ENCODE measurements around the gene AASDH.
A peak's percentile ranks its signal among the peaks of the same experiment; 100 is the strongest.

AASDH gene

GRCh38 chr4:56430203-56430602 is 42.9 kb upstream of the AASDH start:
- Histone ChIP-seq H2AK5ac (ENCODE audit: low read length) (no peak overlapping the region), H3K27ac (ENCODE audit: low read depth, low read length) (no peak overlapping the region), H2BK120ac (ENCODE audit: low read depth, low read length) (no peak overlapping the region), H3K23ac (ENCODE audit: low read length) (no peak overlapping the region), H3K79me1 (ENCODE audit: low read length) (no peaks in the 10 kb centered on the region), H4K8ac (ENCODE audit: low read depth, low read length) (no peak overlapping the region), H3K79me2 (ENCODE audit: control insufficient read depth, insufficient read depth, low read length) (peaks cover 77% of the 10 kb centered on the region), H3K27me3 (ENCODE audit: insufficient read depth, low read length, poor library complexity) (no peaks in the 10 kb centered on the region), H3K18ac (ENCODE audit: low read length) (no peak overlapping the region), H3K4me3 (ENCODE audit: low read length) (no peak overlapping the region), H4K5ac (ENCODE audit: low read length) (no peak overlapping the region), H3K9ac (ENCODE audit: low read length) (no peak overlapping the region), H3K56ac (ENCODE audit: low read length) (no peak overlapping the region), H3K4ac (ENCODE audit: low read depth, low read length) (no peak overlapping the region), H2BK15ac (replicated peaks; ENCODE audit: low read depth) (no peak overlapping the region), H2BK5ac (ENCODE audit: low read length) (no peak overlapping the region), H3K4me1 (ENCODE audit: control insufficient read depth, low read depth, low read length) (peaks cover 2% of the 10 kb centered on the region), H3K36me3 (ENCODE audit: control insufficient read depth, insufficient read depth, low read length) (no peaks in the 10 kb centered on the region), H3K4me2 (ENCODE audit: low read length) (no peak overlapping the region)
- WGBS (ENCODE audit: extremely low coverage, insufficient coverage, low lambda C conversion rate): no CpG with 5 or more reads among the region's 2 CpGs
- no peak for DNase-seq

GRCh38 chr4:56427179-56427578 is 39.9 kb upstream of the AASDH start:
- H4K8ac ChIP-seq (ENCODE audit: low read depth, low read length): no peak overlapping the region
- H3K23ac ChIP-seq (ENCODE audit: low read length): no peak overlapping the region
- peaks cover 5% of the 10 kb centered on the region for H3K79me1 ChIP-seq (ENCODE audit: low read length)
- H2BK5ac ChIP-seq (ENCODE audit: low read length): no peak overlapping the region
- no peak for DNase-seq
- H3K9ac ChIP-seq (ENCODE audit: low read length): no peak overlapping the region
- H4K5ac ChIP-seq (ENCODE audit: low read length): no peak overlapping the region
- H2BK15ac ChIP-seq (replicated peaks; ENCODE audit: low read depth): no peak overlapping the region
- H3K27me3 ChIP-seq (ENCODE audit: insufficient read depth, low read length, poor library complexity): no peaks in the 10 kb centered on the region
- no peak overlapping the region for H3K4ac ChIP-seq (ENCODE audit: low read depth, low read length)
- H3K4me2 ChIP-seq (ENCODE audit: low read length): no peak overlapping the region
- H3K56ac ChIP-seq (ENCODE audit: low read length): no peak overlapping the region
- H3K4me3 ChIP-seq (ENCODE audit: low read length): no peak overlapping the region
- H3K4me1 ChIP-seq (ENCODE audit: control insufficient read depth, low read depth, low read length): peaks cover 2% of the 10 kb centered on the region
- WGBS (ENCODE audit: extremely low coverage, insufficient coverage, low lambda C conversion rate): no CpG with 5 or more reads among the region's 1 CpG
- no peak overlapping the region for H3K18ac ChIP-seq (ENCODE audit: low read length)
- H3K27ac ChIP-seq (ENCODE audit: low read depth, low read length): no peak overlapping the region
- H2AK5ac ChIP-seq (ENCODE audit: low read length): no peak overlapping the region
- peaks cover 76% of the 10 kb centered on the region for H3K79me2 ChIP-seq (ENCODE audit: control insufficient read depth, insufficient read depth, low read length)
- no peak overlapping the region for H2BK120ac ChIP-seq (ENCODE audit: low read depth, low read length)
- no peaks in the 10 kb centered on the region for H3K36me3 ChIP-seq (ENCODE audit: control insufficient read depth, insufficient read depth, low read length)

- Histone ChIP-seq H3K4ac (ENCODE audit: low read depth, low read length) (no peak overlapping the region), H3K56ac (ENCODE audit: low read length) (no peak overlapping the region), H4K8ac (ENCODE audit: low read depth, low read length) (no peak overlapping the region), H3K79me2 (ENCODE audit: control insufficient read depth, insufficient read depth, low read length) (peaks cover 74% of the 10 kb centered on the region), H3K4me3 (ENCODE audit: low read length) (no peak overlapping the region), H3K79me1 (ENCODE audit: low read length) (peaks cover 7% of the 10 kb centered on the region), H2AK5ac (ENCODE audit: low read length) (no peak overlapping the region), H2BK120ac (ENCODE audit: low read depth, low read length) (no peak overlapping the region), H3K9ac (ENCODE audit: low read length) (no peak overlapping the region), H3K4me1 (ENCODE audit: control insufficient read depth, low read depth, low read length) (no peaks in the 10 kb centered on the region), H3K18ac (ENCODE audit: low read length) (no peak overlapping the region), H3K27me3 (ENCODE audit: insufficient read depth, low read length, poor library complexity) (no peaks in the 10 kb centered on the region), H2BK5ac (ENCODE audit: low read length) (no peak overlapping the region), H2BK15ac (replicated peaks; ENCODE audit: low read depth) (no peak overlapping the region), H3K4me2 (ENCODE audit: low read length) (no peak overlapping the region), H3K27ac (ENCODE audit: low read depth, low read length) (no peak overlapping the region), H3K36me3 (ENCODE audit: control insufficient read depth, insufficient read depth, low read length) (no peaks in the 10 kb centered on the region), H4K5ac (ENCODE audit: low read length) (no peak overlapping the region), H3K23ac (ENCODE audit: low read length) (no peak overlapping the region)
- DNase-seq: no peak
- WGBS (ENCODE audit: extremely low coverage, insufficient coverage, low lambda C conversion rate): no CpG with 5 or more reads among the region's 6 CpGs
These were observed 39.0 kb upstream of the AASDH start for GRCh38 chr4:56426273-56426672.

GRCh38 chr4:56425518-56425917 is 38.2 kb upstream of the AASDH start:
- Histone ChIP-seq H3K4me1 (ENCODE audit: control insufficient read depth, low read depth, low read length) (no peaks in the 10 kb centered on the region), H3K79me1 (ENCODE audit: low read length) (peaks cover 11% of the 10 kb centered on the region), H3K4me2 (ENCODE audit: low read length) (no peak overlapping the region), H2BK120ac (ENCODE audit: low read depth, low read length) (no peak overlapping the region), H3K56ac (ENCODE audit: low read length) (no peak overlapping the region), H3K27me3 (ENCODE audit: insufficient read depth, low read length, poor library complexity) (no peaks in the 10 kb centered on the region), H2AK5ac (ENCODE audit: low read length) (no peak overlapping the region), H3K4me3 (ENCODE audit: low read length) (no peak overlapping the region), H3K79me2 (ENCODE audit: control insufficient read depth, insufficient read depth, low read length) (peaks cover 75% of the 10 kb centered on the region), H3K36me3 (ENCODE audit: control insufficient read depth, insufficient read depth, low read length) (no peaks in the 10 kb centered on the region), H3K23ac (ENCODE audit: low read length) (no peak overlapping the region), H2BK15ac (replicated peaks; ENCODE audit: low read depth) (no peak overlapping the region), H3K27ac (ENCODE audit: low read depth, low read length) (no peak overlapping the region), H3K18ac (ENCODE audit: low read length) (no peak overlapping the region), H3K4ac (ENCODE audit: low read depth, low read length) (no peak overlapping the region), H3K9ac (ENCODE audit: low read length) (no peak overlapping the region), H4K8ac (ENCODE audit: low read depth, low read length) (no peak overlapping the region), H4K5ac (ENCODE audit: low read length) (no peak overlapping the region), H2BK5ac (ENCODE audit: low read length) (no peak overlapping the region)
- peak; percentile 66 for DNase-seq
- WGBS (ENCODE audit: extremely low coverage, insufficient coverage, low lambda C conversion rate): no CpG with 5 or more reads among the region's 3 CpGs

- Histone ChIP-seq H2BK120ac (ENCODE audit: low read depth, low read length) (no peak overlapping the region), H3K27ac (ENCODE audit: low read depth, low read length) (no peak overlapping the region), H3K4me1 (ENCODE audit: control insufficient read depth, low read depth, low read length) (no peaks in the 10 kb centered on the region), H2AK5ac (ENCODE audit: low read length) (no peak overlapping the region), H3K4me3 (ENCODE audit: low read length) (no peak overlapping the region), H3K27me3 (ENCODE audit: insufficient read depth, low read length, poor library complexity) (no peaks in the 10 kb centered on the region), H3K18ac (ENCODE audit: low read length) (no peak overlapping the region), H3K36me3 (ENCODE audit: control insufficient read depth, insufficient read depth, low read length) (no peaks in the 10 kb centered on the region), H4K8ac (ENCODE audit: low read depth, low read length) (no peak overlapping the region), H3K9ac (ENCODE audit: low read length) (no peak overlapping the region), H3K56ac (ENCODE audit: low read length) (no peak overlapping the region), H4K5ac (ENCODE audit: low read length) (no peak overlapping the region), H3K4me2 (ENCODE audit: low read length) (no peak overlapping the region), H3K23ac (ENCODE audit: low read length) (no peak overlapping the region), H3K79me2 (ENCODE audit: control insufficient read depth, insufficient read depth, low read length) (peaks cover 70% of the 10 kb centered on the region), H2BK15ac (replicated peaks; ENCODE audit: low read depth) (no peak overlapping the region), H2BK5ac (ENCODE audit: low read length) (no peak overlapping the region), H3K79me1 (ENCODE audit: low read length) (peaks cover 11% of the 10 kb centered on the region), H3K4ac (ENCODE audit: low read depth, low read length) (no peak overlapping the region)
- WGBS (ENCODE audit: extremely low coverage, insufficient coverage, low lambda C conversion rate): no CpG with 5 or more reads among the region's 5 CpGs
- no peak for DNase-seq
These were observed 37.6 kb upstream of the AASDH start for GRCh38 chr4:56424697-56425514.

GRCh38 chr4:56424176-56424575 is 36.9 kb upstream of the AASDH start:
- no peak overlapping the region for H3K23ac ChIP-seq (ENCODE audit: low read length)
- H2BK120ac ChIP-seq (ENCODE audit: low read depth, low read length): no peak overlapping the region
- peaks cover 70% of the 10 kb centered on the region for H3K79me2 ChIP-seq (ENCODE audit: control insufficient read depth, insufficient read depth, low read length)
- no peak for DNase-seq
- H3K18ac ChIP-seq (ENCODE audit: low read length): no peak overlapping the region
- H3K79me1 ChIP-seq (ENCODE audit: low read length): peaks cover 11% of the 10 kb centered on the region
- no peaks in the 10 kb centered on the region for H3K36me3 ChIP-seq (ENCODE audit: control insufficient read depth, insufficient read depth, low read length)
- no peak overlapping the region for H3K27ac ChIP-seq (ENCODE audit: low read depth, low read length)
- H3K9ac ChIP-seq (ENCODE audit: low read length): no peak overlapping the region
- no peaks in the 10 kb centered on the region for H3K4me1 ChIP-seq (ENCODE audit: control insufficient read depth, low read depth, low read length)
- no peak overlapping the region for H2BK5ac ChIP-seq (ENCODE audit: low read length)
- H3K4me3 ChIP-seq (ENCODE audit: low read length): no peak overlapping the region
- no peak overlapping the region for H4K5ac ChIP-seq (ENCODE audit: low read length)
- no peak overlapping the region for H2AK5ac ChIP-seq (ENCODE audit: low read length)
- no peak overlapping the region for H2BK15ac ChIP-seq (replicated peaks; ENCODE audit: low read depth)
- WGBS (ENCODE audit: extremely low coverage, insufficient coverage, low lambda C conversion rate): no CpG with 5 or more reads among the region's 5 CpGs
- no peak overlapping the region for H4K8ac ChIP-seq (ENCODE audit: low read depth, low read length)
- H3K27me3 ChIP-seq (ENCODE audit: insufficient read depth, low read length, poor library complexity): no peaks in the 10 kb centered on the region
- H3K4me2 ChIP-seq (ENCODE audit: low read length): no peak overlapping the region
- no peak overlapping the region for H3K56ac ChIP-seq (ENCODE audit: low read length)
- H3K4ac ChIP-seq (ENCODE audit: low read depth, low read length): no peak overlapping the region
